HCT116 (cell line): ENCODE results near the gene BCL7A. TPM values are rescaled to one million over a fixed set of nuclear protein-coding genes. Genes with fewer than 3 reads are reported as not detected.

Experiments used
- ATAC-seq: fragments of 200-7000 bp; cut with Tn5 transposase; 2 replicates; pipeline ENCODE4 v1.9.1; 2020; ENCODE audit warnings: mild to moderate bottlenecking, moderate library complexity
- BruUV-seq: library from RNA; stranded (reverse); fragments of 400-500 nt; replicated peaks from 2 replicates; lab custom pipeline; 2021; lab: Mats Ljungman, UMichigan
- CTCF ChIA-PET: fragments of 300-600 bp; sonication (Branson Sonifier 250); formaldehyde crosslinking; loops from one replicate; lab custom pipeline; 2021; ENCODE audit warnings: antibody characterized with exemption; lab: Charles Lee
- POLR2A ChIA-PET: fragments of 300-600, 350-600 bp; sonication (Branson Sonifier 250); formaldehyde crosslinking; loops from one replicate; lab custom pipeline; 2021; ENCODE audit warnings: antibody characterized with exemption; lab: Charles Lee
- RAD21 ChIA-PET, 2 experiments: fragments of 300-600 bp; sonication (Branson Sonifier 250); formaldehyde crosslinking; loops; one replicate each; lab custom pipeline; 2023; ENCODE audit warnings: low total read pairs in 2 of 2; ENCODE audit not compliant: uncharacterized antibody in 2 of 2, unreplicated experiment in 2 of 2, low non-redundant PET in 1 of 2; lab: Charles Lee
- DNase-seq: peaks from one replicate; pipeline ENCODE4 v3.0.0-alpha.2; 2010; ENCODE audit warnings: low read depth, low spot score
- H2AFZ ChIP-seq: fragments of 200-600 bp; shearing (Covaris generic), sonication (generic); 2 replicates; pipeline ENCODE4 v1.6.1; 2017; ENCODE audit warnings: low read depth, mixed run types, mixed read lengths, antibody characterized with exemption, low read length; ENCODE audit not compliant: poor library complexity, severe bottlenecking
- H3K27ac ChIP-seq: 2 replicates; pipeline ENCODE4 v1.5.1; 2012; ENCODE audit warnings: low read depth, low read length
- H3K27me3 ChIP-seq: fragments of 200-600 bp; sonication (generic); 2 replicates; pipeline ENCODE4 v1.6.1; 2016; ENCODE audit warnings: mixed run types, low read length, mixed read lengths; ENCODE audit not compliant: insufficient read depth
- H3K36me3 ChIP-seq, 2 experiments: fragments of 200-500 bp in 1 of 2; fragments of 200-600 bp in 1 of 2; sonication (Bioruptor generic) in 1 of 2; sonication (generic) in 1 of 2; 2 replicates each; pipeline versions ENCODE4 v1.5.1 to v1.6.1; 2014 to 2016; ENCODE audit warnings: low read length in 2 of 2, inconsistent platforms in 1 of 2, mixed read lengths in 1 of 2, mixed run types in 1 of 2; ENCODE audit not compliant: insufficient read depth in 2 of 2, control insufficient read depth in 1 of 2
- H3K4me1 ChIP-seq, 2 experiments: fragments of 200-600 bp in 1 of 2; sonication (generic) in 1 of 2; 2 replicates each; pipeline versions ENCODE4 v1.5.1 to v1.6.1; 2012 to 2017; ENCODE audit warnings: low read length in 2 of 2, inconsistent platforms in 1 of 2, mild to moderate bottlenecking in 1 of 2, mixed read lengths in 1 of 2, mixed run types in 1 of 2, moderate library complexity in 1 of 2; ENCODE audit not compliant: insufficient read depth in 2 of 2, control insufficient read depth in 1 of 2
- H3K4me2 ChIP-seq: fragments of 200-600 bp; sonication (generic); 2 replicates; pipeline ENCODE4 v1.6.1; 2017; ENCODE audit warnings: mixed run types, low read length, mixed read lengths
- H3K4me3 ChIP-seq, 2 experiments: fragments of 200-600 bp in 1 of 2; sonication (generic) in 1 of 2; replicated peaks in 1 of 2; 2 replicates each; pipeline ENCODE4 v1.5.1; 2011 to 2016; ENCODE audit warnings: low read length in 2 of 2, control low read depth in 1 of 2, low read depth in 1 of 2, mild to moderate bottlenecking in 1 of 2, mixed read lengths in 1 of 2, mixed run types in 1 of 2
- H3K79me2 ChIP-seq: fragments of 200-600 bp; sonication (generic); 2 replicates; pipeline ENCODE4 v1.6.1; 2017; ENCODE audit warnings: mild to moderate bottlenecking, mixed run types, low read length, moderate library complexity, mixed read lengths; ENCODE audit not compliant: insufficient read depth
- H3K9ac ChIP-seq: fragments of 200-600 bp; sonication (generic); 2 replicates; pipeline ENCODE4 v1.6.1; 2016; ENCODE audit warnings: low read length, mixed read lengths
- H3K9me2 ChIP-seq: fragments of 200-600 bp; sonication (generic), shearing (Covaris generic); 2 replicates; pipeline ENCODE4 v1.6.1; 2017; ENCODE audit warnings: mixed run types, mild to moderate bottlenecking, moderate library complexity; ENCODE audit not compliant: insufficient read depth
- H3K9me3 ChIP-seq, 2 experiments: fragments of 200-500 bp in 1 of 2; fragments of 200-600 bp in 1 of 2; sonication (Bioruptor generic) in 1 of 2; sonication (generic) in 1 of 2; 2 replicates each; pipeline ENCODE4 v1.6.1; 2014 to 2017; ENCODE audit warnings: low read length in 2 of 2, mixed read lengths in 2 of 2, inconsistent platforms in 1 of 2, low read depth in 1 of 2, mild to moderate bottlenecking in 1 of 2, mixed run types in 1 of 2, moderate library complexity in 1 of 2; ENCODE audit not compliant: control insufficient read depth in 1 of 2, insufficient read depth in 1 of 2
- H4K20me1 ChIP-seq: fragments of 200-600 bp; sonication (generic), shearing (Covaris generic); 2 replicates; pipeline ENCODE4 v1.6.1; 2017; ENCODE audit warnings: mixed run types, mild to moderate bottlenecking, moderate library complexity; ENCODE audit not compliant: insufficient read depth
- CEBPB ChIP-seq: IDR thresholded peaks from 2 replicates; pipeline ENCODE4 v1.6.1; 2012; ENCODE audit warnings: low read depth
- JUND ChIP-seq: IDR thresholded peaks from 2 replicates; pipeline ENCODE4 v1.6.1; 2012
- POLR2AphosphoS5 ChIP-seq: IDR thresholded peaks from 2 replicates; pipeline ENCODE4 v1.6.1; 2011; ENCODE audit warnings: mild to moderate bottlenecking, low read depth, low read length, moderate library complexity
- SP1 ChIP-seq: IDR thresholded peaks from 2 replicates; pipeline ENCODE4 v1.6.1; 2012; ENCODE audit warnings: low read depth
- intact Hi-C: fragments of 100-400 bp; cut with micrococcal nuclease; formaldehyde crosslinking; loops from 2 replicates; pipeline ENCODE4 v1.10.0; 2022
- total RNA-seq: library from RNA; stranded (reverse); gene quantifications from one replicate; pipeline ENCODE4 v1.2.1, GENCODE V29; 2021; ENCODE audit not compliant: unreplicated experiment
- TF ChIP-seq, protein P1 (sequence below): IDR thresholded peaks from 2 replicates; pipeline ENCODE4 v1.6.1; 2012; ENCODE audit warnings: low read depth
- TF ChIP-seq, protein P2 (sequence below): IDR thresholded peaks from 2 replicates; pipeline ENCODE4 v1.6.1; 2012

BCL7A gene
- total RNA-seq, 1 experiment from 2014 or later, result 14.2 TPM

DNA sequence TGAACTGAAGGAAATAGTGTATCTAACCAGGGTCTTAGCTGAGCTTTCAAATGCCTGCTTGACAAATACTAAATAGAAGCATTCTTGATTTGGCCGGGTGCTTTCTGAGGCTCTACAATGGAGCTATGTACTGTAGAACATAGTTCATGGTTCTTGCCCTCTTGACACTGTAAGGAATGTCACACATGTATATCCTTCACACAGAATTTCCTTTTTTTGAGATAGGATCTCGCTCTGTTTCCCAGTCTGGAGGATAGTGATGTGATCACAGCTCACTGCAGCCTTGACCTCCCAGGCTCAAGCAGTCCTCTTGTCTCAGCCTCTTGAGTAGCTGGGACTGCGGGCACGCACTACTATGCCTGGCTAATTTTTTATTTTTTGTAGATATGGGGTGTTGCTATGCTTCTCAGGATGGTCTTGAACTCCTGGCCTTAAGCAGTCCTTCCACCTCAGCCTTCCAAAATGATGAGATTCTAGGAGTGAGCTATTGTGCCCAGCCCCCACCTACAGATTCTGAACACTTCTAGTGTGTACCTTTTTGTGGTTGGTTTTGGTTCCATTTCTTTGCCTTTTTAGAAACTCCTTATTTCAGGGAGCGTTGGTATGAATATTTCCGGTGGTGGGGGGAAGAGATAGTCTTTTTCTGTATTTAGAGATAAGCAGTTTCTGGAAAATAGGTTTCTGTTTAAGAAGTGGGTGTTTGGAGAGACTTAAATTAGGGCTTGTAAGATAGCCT lies 61.1 kb downstream of the BCL7A start:
- Histone ChIP-seq H3K4me3 (no peak overlapping the region), H3K9me3 (no peaks in the 10 kb centered on the region), H3K9ac (no peak overlapping the region), H3K4me2 (no peak overlapping the region), H3K79me2 (peaks cover 88% of the 10 kb centered on the region), H4K20me1 (peaks cover 5% of the 10 kb centered on the region; the same call in 1 of the 2 replicates), H3K27me3 (no peaks in the 10 kb centered on the region), H3K27ac (no peak overlapping the region), H3K36me3 (peaks cover 12 to 17% of the 10 kb centered on the region in 2 experiments; a peak in 3 of 4 replicates), H2AFZ (no peak overlapping the region), H3K9me2 (no peaks in the 10 kb centered on the region), H3K4me1 (peaks cover 17 to 28% of the 10 kb centered on the region in 2 experiments)
- BruUV-seq, result no TSS peak
- no peak for DNase-seq
- intact Hi-C loops, result no loop called here
- ChIA-PET RAD21 (no interaction called here), POLR2A (no interaction called here), CTCF (no interaction called here)
- no peak for ATAC-seq
- TF ChIP-seq, protein P1, sequence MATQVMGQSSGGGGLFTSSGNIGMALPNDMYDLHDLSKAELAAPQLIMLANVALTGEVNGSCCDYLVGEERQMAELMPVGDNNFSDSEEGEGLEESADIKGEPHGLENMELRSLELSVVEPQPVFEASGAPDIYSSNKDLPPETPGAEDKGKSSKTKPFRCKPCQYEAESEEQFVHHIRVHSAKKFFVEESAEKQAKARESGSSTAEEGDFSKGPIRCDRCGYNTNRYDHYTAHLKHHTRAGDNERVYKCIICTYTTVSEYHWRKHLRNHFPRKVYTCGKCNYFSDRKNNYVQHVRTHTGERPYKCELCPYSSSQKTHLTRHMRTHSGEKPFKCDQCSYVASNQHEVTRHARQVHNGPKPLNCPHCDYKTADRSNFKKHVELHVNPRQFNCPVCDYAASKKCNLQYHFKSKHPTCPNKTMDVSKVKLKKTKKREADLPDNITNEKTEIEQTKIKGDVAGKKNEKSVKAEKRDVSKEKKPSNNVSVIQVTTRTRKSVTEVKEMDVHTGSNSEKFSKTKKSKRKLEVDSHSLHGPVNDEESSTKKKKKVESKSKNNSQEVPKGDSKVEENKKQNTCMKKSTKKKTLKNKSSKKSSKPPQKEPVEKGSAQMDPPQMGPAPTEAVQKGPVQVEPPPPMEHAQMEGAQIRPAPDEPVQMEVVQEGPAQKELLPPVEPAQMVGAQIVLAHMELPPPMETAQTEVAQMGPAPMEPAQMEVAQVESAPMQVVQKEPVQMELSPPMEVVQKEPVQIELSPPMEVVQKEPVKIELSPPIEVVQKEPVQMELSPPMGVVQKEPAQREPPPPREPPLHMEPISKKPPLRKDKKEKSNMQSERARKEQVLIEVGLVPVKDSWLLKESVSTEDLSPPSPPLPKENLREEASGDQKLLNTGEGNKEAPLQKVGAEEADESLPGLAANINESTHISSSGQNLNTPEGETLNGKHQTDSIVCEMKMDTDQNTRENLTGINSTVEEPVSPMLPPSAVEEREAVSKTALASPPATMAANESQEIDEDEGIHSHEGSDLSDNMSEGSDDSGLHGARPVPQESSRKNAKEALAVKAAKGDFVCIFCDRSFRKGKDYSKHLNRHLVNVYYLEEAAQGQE, result no peak
- TF ChIP-seq POLR2AphosphoS5 (no peak), CEBPB (no peak), SP1 (no peak), JUND (no peak)
- TF ChIP-seq, protein P2, sequence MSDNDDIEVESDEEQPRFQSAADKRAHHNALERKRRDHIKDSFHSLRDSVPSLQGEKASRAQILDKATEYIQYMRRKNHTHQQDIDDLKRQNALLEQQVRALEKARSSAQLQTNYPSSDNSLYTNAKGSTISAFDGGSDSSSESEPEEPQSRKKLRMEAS, result no peak
- TF ChIP-seq, all 23 proteins: peak for 0
